Testis (tissue), 3 donors: ENCODE measurements around the gene OR52B6. TPM values are rescaled to one million over a fixed set of nuclear protein-coding genes. Genes with fewer than 3 reads are reported as not detected.

Source experiments
- DNase-seq: peaks from one replicate; pipeline ENCODE4 v3.0.0-alpha.2; 2019
- H3K27ac ChIP-seq, 2 donors: fragments of 200-600 bp; sonication (generic); one replicate each; pipeline ENCODE4 v1.5.1; 2019
- H3K27me3 ChIP-seq: fragments of 200-600 bp; sonication (generic); one replicate; pipeline ENCODE4 v1.5.1; 2019
- H3K36me3 ChIP-seq: fragments of 200-600 bp; sonication (generic); one replicate; pipeline ENCODE4 v1.5.1; 2017; ENCODE audit warnings: low read depth; ENCODE audit errors: missing control alignments
- H3K4me1 ChIP-seq: fragments of 200-600 bp; sonication (generic); one replicate; pipeline ENCODE4 v1.5.1; 2019
- H3K4me3 ChIP-seq, 2 donors: fragments of 200-600 bp; sonication (generic); one replicate each; pipeline ENCODE4 v1.5.1; 2017 to 2019
- H3K9me3 ChIP-seq: fragments of 200-600 bp; sonication (generic); one replicate; pipeline ENCODE4 v1.5.1; 2017
- CTCF ChIP-seq, 3 experiments: fragments of 450-650 bp in 2 of 3; fragments of 200-600 bp in 1 of 3; sonication (generic) in 1 of 3; IDR thresholded peaks; one replicate each; pipeline ENCODE4 v1.5.1; 2016 to 2019; ENCODE audit warnings: antibody characterized with exemption in 3 of 3, mild to moderate bottlenecking in 2 of 3, moderate library complexity in 1 of 3
- POLR2A ChIP-seq: fragments of 450-650 bp; IDR thresholded peaks from one replicate; pipeline ENCODE4 v1.6.1; 2017; ENCODE audit warnings: antibody characterized with exemption, mild to moderate bottlenecking, moderate library complexity
- WGBS, 2 donors: methylation state at CpG; one replicate each; pipeline ENCODE4 v1.1.5; 2018; 5-methylcytosine and 5-hydroxymethylcytosine counted together
- intact Hi-C: fragments of 100-400 bp; cut with DNase I; formaldehyde crosslinking; loops from one replicate; pipeline ENCODE4 v1.15.1; 2023; ENCODE audit warnings: low total_unique reads
- polyA plus RNA-seq: library from polyadenylated mRNA; stranded (reverse); fragments of 350-450 nt; fragmentation: Illumina TruSeq; extraction: RNeasy Lipid Tissue Mini Kit (QIAGEN cat#74804); gene quantifications from one replicate; pipeline ENCODE4 v1.2.3, GENCODE V29; 2014; ENCODE audit warnings: low read depth, low replicate concordance; ENCODE audit not compliant: insufficient read depth
- total RNA-seq, 2 donors: library from RNA; depleted of rRNA; stranded (reverse); fragments of >200 nt; gene quantifications; one replicate each; pipeline ENCODE4 v1.2.3, GENCODE V29; 2016

OR52B6 gene
- total and polyA plus RNA-seq, 3 donors from 2014 or later, result not detected

- Histone ChIP-seq H3K4me1 (no peaks in the 10 kb centered on the region), H3K36me3 (no peaks in the 10 kb centered on the region), H3K27me3 (no peaks in the 10 kb centered on the region), H3K9me3 (no peaks in the 10 kb centered on the region), H3K27ac (no peak overlapping the region), H3K4me3 (no peak overlapping the region)
- TF ChIP-seq POLR2A, result no peak
- no peak for TF ChIP-seq CTCF (IDR thresholded peaks at IDR 0.05)
- intact Hi-C loops, result no loop called here
- WGBS, 2 donors, result 89 to 90% methylated on average over 3 of the region's 3 CpGs
- DNase-seq, result no peak
Measured at GRCh38 chr11:5546457-5546856, 34.2 kb upstream of the OR52B6 start.

- WGBS, 2 donors, result 97 to 100% methylated on average over 1 of the region's 1 CpG
- no peak for DNase-seq
- no peaks in the 10 kb centered on the region for H3K36me3 ChIP-seq
- no peaks in the 10 kb centered on the region for H3K9me3 ChIP-seq
- H3K4me1 ChIP-seq, result no peaks in the 10 kb centered on the region
- no peak overlapping the region for H3K27ac ChIP-seq
- no peaks in the 10 kb centered on the region for H3K27me3 ChIP-seq
- no peak overlapping the region for H3K4me3 ChIP-seq
- no peak for TF ChIP-seq CTCF (IDR thresholded peaks at IDR 0.05)
- TF ChIP-seq POLR2A, result no peak
- intact Hi-C loops, result no loop called here
Measured at GRCh38 chr11:5547982-5548381, 32.7 kb upstream of the OR52B6 start.

- WGBS, 2 donors, result 73 to 74% methylated on average over 1 of the region's 1 CpG
- TF ChIP-seq POLR2A, result no peak
- intact Hi-C loops, result no loop called here
Measured at GRCh38 chr11:5548440-5548839, 32.2 kb upstream of the OR52B6 start, which contains the start of gene OR52H1. TSS of gene OR52H1 (minus strand) at chr11:5548540. CDS start at chr11:5545505, 3,035 bp downstream.

GRCh38 chr11:5550440-5551095 lies 30.1 kb upstream of the OR52B6 start:
- 88 to 91% methylated on average over 5 of the region's 5 CpGs for WGBS, 2 donors

More at GRCh38 chr11:5548440-5548839, 32.2 kb upstream of the OR52B6 start, which contains the start of gene OR52H1:
- H3K36me3 ChIP-seq, result no peaks in the 10 kb centered on the region
- no peaks in the 10 kb centered on the region for H3K4me1 ChIP-seq
- DNase-seq, result no peak
- H3K4me3 ChIP-seq, result no peak within 1 kb of the TSS
- H3K9me3 ChIP-seq, result no peaks in the 10 kb centered on the region
- no peak within 1 kb of the TSS for H3K27ac ChIP-seq
- H3K27me3 ChIP-seq, result no peaks in the 10 kb centered on the region

GRCh38 chr11:5553343-5553742 lies 27.3 kb upstream of the OR52B6 start:
- no peak overlapping the region for H3K27ac ChIP-seq
- no peaks in the 10 kb centered on the region for H3K4me1 ChIP-seq
- no peak for DNase-seq
- H3K4me3 ChIP-seq, result no peak overlapping the region
- no peaks in the 10 kb centered on the region for H3K27me3 ChIP-seq
- intact Hi-C loops, result no loop called here
- H3K9me3 ChIP-seq, result no peaks in the 10 kb centered on the region
- TF ChIP-seq POLR2A (no peak), CTCF (IDR thresholded peaks at IDR 0.05) (no peak)
- no peaks in the 10 kb centered on the region for H3K36me3 ChIP-seq

More at GRCh38 chr11:5550440-5551095, 30.1 kb upstream of the OR52B6 start:
- Histone ChIP-seq H3K4me1 (no peaks in the 10 kb centered on the region), H3K27me3 (no peaks in the 10 kb centered on the region), H3K4me3 (no peak overlapping the region), H3K9me3 (no peaks in the 10 kb centered on the region), H3K27ac (no peak overlapping the region), H3K36me3 (no peaks in the 10 kb centered on the region)
- no peak for DNase-seq
- intact Hi-C loops, result no loop called here
- no peak for TF ChIP-seq CTCF (IDR thresholded peaks at IDR 0.05)
- TF ChIP-seq POLR2A, result no peak
